Right lobe of liver (tissue), 6 donors: Measurements from ENCODE around the gene VCPKMT. TPM values are rescaled to one million over a fixed set of nuclear protein-coding genes. Genes with fewer than 3 reads are reported as not detected.

ENCODE experiments used
- ATAC-seq, 4 donors: fragments of 200-7000 bp; cut with Tn5 transposase; one replicate each; pipeline ENCODE4 v1.9.1; 2020; ENCODE audit warnings: mild to moderate bottlenecking in 4 of 4, moderate library complexity in 4 of 4
- DNase-seq, 3 donors: peaks; one replicate each; pipeline ENCODE4 v3.0.0-alpha.2; 2020
- H3K27ac ChIP-seq, 3 donors: fragments of 200-600 bp; one replicate each; pipeline ENCODE4 v1.8.0; 2022
- H3K27me3 ChIP-seq, 2 donors: fragments of 200-600 bp; one replicate each; pipeline ENCODE4 v1.8.0; 2022
- H3K36me3 ChIP-seq, 4 donors: fragments of 200-600 bp; sonication (generic) in 1 of 4; one replicate each; pipeline versions ENCODE4 v1.5.1 to v1.8.0; 2017 to 2022; ENCODE audit warnings: control low read depth in 1 of 4
- H3K4me1 ChIP-seq, 4 donors: fragments of 200-600 bp; sonication (generic) in 1 of 4; one replicate each; pipeline versions ENCODE4 v1.5.1 to v1.8.0; 2017 to 2022; ENCODE audit warnings: control low read depth in 1 of 4
- H3K4me3 ChIP-seq, 3 donors: fragments of 200-600 bp; one replicate each; pipeline ENCODE4 v1.8.0; 2022
- H3K9me3 ChIP-seq, 4 donors: fragments of 200-600 bp; sonication (generic) in 1 of 4; one replicate each; pipeline versions ENCODE4 v1.5.1 to v1.8.0; 2017 to 2022; ENCODE audit warnings: control low read depth in 1 of 4
- CTCF ChIP-seq, 4 donors: fragments of 200-600 bp in 3 of 4; fragments of 450-650 bp in 1 of 4; IDR thresholded peaks; one replicate each; pipeline versions ENCODE4 v1.5.1 to v1.8.0; 2016 to 2022; ENCODE audit warnings: antibody characterized with exemption in 4 of 4, mild to moderate bottlenecking in 2 of 4
- POLR2A ChIP-seq: fragments of 450-650 bp; IDR thresholded peaks from one replicate; pipeline ENCODE4 v1.6.1; 2017; ENCODE audit warnings: antibody characterized with exemption, mild to moderate bottlenecking
- WGBS: methylation state at CpG from one replicate; pipeline ENCODE4 v1.1.6; 2018; ENCODE audit warnings: low coverage, low lambda C conversion rate; ENCODE audit not compliant: insufficient coverage; ENCODE audit errors: missing lambda C conversion rate; 5-methylcytosine and 5-hydroxymethylcytosine counted together
- intact Hi-C, 2 donors: fragments of 100-400 bp; cut with DNase I; formaldehyde crosslinking; loops; one replicate each; pipeline versions ENCODE4 v1.11.2 to v1.14.1; 2022
- total RNA-seq, 6 experiments: library from RNA; depleted of rRNA in 2 of 6; stranded (reverse); fragments of >200 nt in 2 of 6; fragmentation: NEBNext Ultra II Directional in 3 of 6; extraction: Animal tissue kit (Norgen Biotek cat#: 25700) in 3 of 6; gene quantifications; one replicate each; pipeline versions ENCODE4 v1.1.0 to v1.2.4, GENCODE V29; 2016 to 2023
- donor health status: DM: no; HTN: yes; CAD: no.
- donor health status: DM: no; HTN: no; CAD: no.
- donor health status: DM: no; HTN: no; CAD: no.
- donor health status: DM: no; HTN: yes; CAD: no.
- donor health status: DM: no; HTN: yes; CAD: no.

VCPKMT gene
- total RNA-seq, 6 experiments from 2014 or later: 1.4 to 3.8 (median 3.3) TPM

- WGBS: 77% methylated on average over 2 of the region's 2 CpGs
- Histone ChIP-seq H3K4me1 (no peaks in the 10 kb centered on the region), H3K9me3 (no peaks in the 10 kb centered on the region), H3K27ac (no peak overlapping the region), H3K27me3 (no peaks in the 10 kb centered on the region), H3K36me3 (peaks cover 0 to 21% (median 6%) of the 10 kb centered on the region in 4 donors), H3K4me3 (no peak overlapping the region)
- no peak for DNase-seq
- intact Hi-C loops: no loop called here
- no peak for ATAC-seq
- TF ChIP-seq CTCF (IDR thresholded peaks at IDR 0.05) (no peak), POLR2A (no peak)
Measured at GRCh38 chr14:50127802-50128201, 11.4 kb upstream of the VCPKMT start.

GRCh38 chr14:50123062-50123461 is 6.7 kb upstream of the VCPKMT start:
- DNase-seq (no peak), ATAC-seq (no peak)
- WGBS: 83% methylated on average over 1 of the region's 3 CpGs
- intact Hi-C loops: no loop called here
- no peak for TF ChIP-seq POLR2A
- TF ChIP-seq CTCF (IDR thresholded peaks at IDR 0.05): no peak
- no peak overlapping the region for H3K27ac ChIP-seq
- H3K4me3 ChIP-seq: no peak overlapping the region
- peaks cover 0 to 11% (median 2%) of the 10 kb centered on the region in 4 donors for H3K36me3 ChIP-seq
- H3K4me1 ChIP-seq: no peaks in the 10 kb centered on the region
- no peaks in the 10 kb centered on the region for H3K27me3 ChIP-seq
- H3K9me3 ChIP-seq: no peaks in the 10 kb centered on the region

- intact Hi-C loops: no loop called here
- no peak for TF ChIP-seq CTCF (IDR thresholded peaks at IDR 0.05)
- no peak for TF ChIP-seq POLR2A
- Histone ChIP-seq H3K27me3 (no peaks in the 10 kb centered on the region), H3K4me3 (no peak overlapping the region), H3K4me1 (peaks cover 0 to 2% (median 0%) of the 10 kb centered on the region in 4 donors), H3K36me3 (peaks cover 0 to 11% (median 2%) of the 10 kb centered on the region in 4 donors), H3K27ac (no peak overlapping the region), H3K9me3 (no peaks in the 10 kb centered on the region)
- ATAC-seq (no peak), DNase-seq (no peak)
- WGBS: 94% methylated on average over 5 of the region's 6 CpGs
Measured at GRCh38 chr14:50122291-50122690, 5.9 kb upstream of the VCPKMT start.

GRCh38 chr14:50121486-50121885 is 5.1 kb upstream of the VCPKMT start:
- no peak for DNase-seq
- ATAC-seq: no peak
- Histone ChIP-seq H3K27ac (no peak overlapping the region), H3K4me1 (peaks cover 0 to 9% (median 0%) of the 10 kb centered on the region in 4 donors), H3K9me3 (no peaks in the 10 kb centered on the region), H3K36me3 (peaks cover 0 to 11% (median 2%) of the 10 kb centered on the region in 4 donors), H3K4me3 (no peak overlapping the region), H3K27me3 (no peaks in the 10 kb centered on the region)
- 82% methylated on average over 5 of the region's 5 CpGs for WGBS
- intact Hi-C loops: no loop called here
- no peak for TF ChIP-seq POLR2A
- no peak for TF ChIP-seq CTCF (IDR thresholded peaks at IDR 0.05)

GRCh38 chr14:50117456-50117855 is 1.1 kb upstream of the VCPKMT start:
- Histone ChIP-seq H3K27me3 (no peaks in the 10 kb centered on the region), H3K27ac (no peak overlapping the region), H3K36me3 (peaks cover 0 to 18% (median 6%) of the 10 kb centered on the region in 4 donors), H3K4me3 (no peak overlapping the region), H3K4me1 (peaks cover 0 to 18% (median 3%) of the 10 kb centered on the region in 4 donors), H3K9me3 (no peaks in the 10 kb centered on the region)
- ATAC-seq: no peak
- DNase-seq: no peak
- 91% methylated on average over 2 of the region's 2 CpGs for WGBS
- TF ChIP-seq POLR2A: no peak
- no peak for TF ChIP-seq CTCF (IDR thresholded peaks at IDR 0.05)
- intact Hi-C loops: no loop called here
